ENCODE measurements around the gene GGNBP2. TPM values are rescaled to one million over a fixed set of nuclear protein-coding genes. Genes with fewer than 3 reads are reported as not detected.
"Not testable (repeated sequence)": the region's sequence is repeated elsewhere in the genome, so short reads cannot be mapped to it uniquely, and the experiment has no call there.

GGNBP2 gene
- polyA plus RNA-seq, 1 donor = 54.0 TPM

- no peak for DNase-seq (ENCODE audit: low read depth)
Measured at GRCh38 chr17:36600936-36601302, 56.2 kb downstream of the GGNBP2 start.

- DNase-seq (ENCODE audit: low read depth) = peak; percentile 47
Measured at GRCh38 chr17:36601303-36602029, 56.7 kb downstream of the GGNBP2 start, which contains the start of gene MRM1. TSS of gene MRM1 (plus strand) at chr17:36601583. CDS start at chr17:36601811, 228 bp downstream.

GRCh38 chr17:36602030-36602748 is 57.5 kb downstream of the GGNBP2 start:
- no peak for DNase-seq (ENCODE audit: low read depth)

GRCh38 chr17:36602924-36603384 is 58.2 kb downstream of the GGNBP2 start:
- no peak for DNase-seq (ENCODE audit: low read depth)

GRCh38 chr17:36605028-36605427 is 60.3 kb downstream of the GGNBP2 start:
- DNase-seq (ENCODE audit: low read depth) = not testable (repeated sequence)

GRCh38 chr17:36608280-36608679 is 63.6 kb downstream of the GGNBP2 start:
- no peak for DNase-seq (ENCODE audit: low read depth)

GRCh38 chr17:36608794-36609497 is 64.2 kb downstream of the GGNBP2 start:
- no peak for DNase-seq (ENCODE audit: low read depth)

GRCh38 chr17:36609498-36609862 is 64.8 kb downstream of the GGNBP2 start:
- no peak for DNase-seq (ENCODE audit: low read depth)

GRCh38 chr17:36610474-36610873 is 65.8 kb downstream of the GGNBP2 start:
- DNase-seq (ENCODE audit: low read depth) = no peak

- DNase-seq (ENCODE audit: low read depth) = no peak
Measured at GRCh38 chr17:36611345-36612072, 66.8 kb downstream of the GGNBP2 start.

GRCh38 chr17:36612323-36612722 is 67.6 kb downstream of the GGNBP2 start:
- DNase-seq (ENCODE audit: low read depth) = no peak

GRCh38 chr17:36613155-36613554 is 68.4 kb downstream of the GGNBP2 start:
- no peak for DNase-seq (ENCODE audit: low read depth)

GRCh38 chr17:36614081-36614480 is 69.4 kb downstream of the GGNBP2 start:
- no peak for DNase-seq (ENCODE audit: low read depth)

GRCh38 chr17:36614933-36615332 is 70.2 kb downstream of the GGNBP2 start:
- no peak for DNase-seq (ENCODE audit: low read depth)

GRCh38 chr17:36616061-36617029 is 71.6 kb downstream of the GGNBP2 start:
- no peak for DNase-seq (ENCODE audit: low read depth)

- DNase-seq (ENCODE audit: low read depth) = no peak
Measured at GRCh38 chr17:36617773-36618172, 73.1 kb downstream of the GGNBP2 start.

- DNase-seq (ENCODE audit: low read depth) = no peak
Measured at GRCh38 chr17:36623281-36623680, 78.6 kb downstream of the GGNBP2 start.

GRCh38 chr17:36625188-36625587 is 80.5 kb downstream of the GGNBP2 start:
- no peak for DNase-seq (ENCODE audit: low read depth)

- DNase-seq (ENCODE audit: low read depth) = no peak
Measured at GRCh38 chr17:36627101-36627500, 82.4 kb downstream of the GGNBP2 start.

- no peak for DNase-seq (ENCODE audit: low read depth)
Measured at GRCh38 chr17:36628576-36628975, 83.9 kb downstream of the GGNBP2 start.
